SK-MEL-5 (cell line): ENCODE measurements around the gene NEK3. TPM values are rescaled to one million over a fixed set of nuclear protein-coding genes. Genes with fewer than 3 reads are reported as not detected.
"Not testable (repeated sequence)": the region's sequence is repeated elsewhere in the genome, so short reads cannot be mapped to it uniquely, and the experiment has no call there.

ENCODE experiments used
- DNase-seq: peaks from one replicate; pipeline ENCODE4 v3.0.0-alpha.2; 2016; ENCODE audit warnings: low read depth, low spot score
- in situ Hi-C: cut with HindIII; loops from 2 replicates; pipeline ENCODE4 v1.10.0; 2016; ENCODE audit warnings: low sequenced_read_pairs, high pct_unique_total_duplicates, low pct_unique_long_range_greater_than_20kb
- total RNA-seq: library from RNA; depleted of rRNA; stranded (reverse); fragments of >200 nt; shearing (Covaris generic); gene quantifications from 2 replicates; pipeline ENCODE4 v1.2.3, GENCODE V29; 2014

The NEK3 gene
- total RNA-seq, 1 experiment from 2014 or later = 7.6 TPM

- in situ Hi-C loops, DNase-seq: not testable (repeated sequence)
Observed at GRCh38 chr13:52173970-52174369, 14.6 kb upstream of the NEK3 start.

- in situ Hi-C loops = no loop called here
Observed at GRCh38 chr13:52173373-52173772, 14.0 kb upstream of the NEK3 start.

GRCh38 chr13:52171686-52172085, 12.3 kb upstream of the NEK3 start:
- in situ Hi-C loops, DNase-seq: not testable (repeated sequence)

More at GRCh38 chr13:52173373-52173772, 14.0 kb upstream of the NEK3 start:
- DNase-seq = no peak

GRCh38 chr13:52170828-52171391, 11.5 kb upstream of the NEK3 start:
- DNase-seq = peak; percentile 69
- in situ Hi-C loops = not testable (repeated sequence)

- peak; percentile 87 for DNase-seq
- in situ Hi-C loops = no loop called here
Observed at GRCh38 chr13:52169839-52170238, 10.4 kb upstream of the NEK3 start.

- DNase-seq = no peak
- in situ Hi-C loops = no loop called here
Observed at GRCh38 chr13:52165411-52165810, 6.0 kb upstream of the NEK3 start.

- no peak for DNase-seq
- in situ Hi-C loops = no loop called here
Observed at GRCh38 chr13:52164989-52165388, 5.6 kb upstream of the NEK3 start.

- DNase-seq, in situ Hi-C loops: not testable (repeated sequence)
Observed at GRCh38 chr13:52163878-52164277, 4.5 kb upstream of the NEK3 start.

GRCh38 chr13:52162279-52163101, 3.1 kb upstream of the NEK3 start:
- peak; percentile 86 for DNase-seq
- in situ Hi-C loops = no loop called here

GRCh38 chr13:52161181-52161646, 1.8 kb upstream of the NEK3 start:
- in situ Hi-C loops = no loop called here
- no peak for DNase-seq

- no peak for DNase-seq
- in situ Hi-C loops = no loop called here
Observed at GRCh38 chr13:52160506-52160905, 1.1 kb upstream of the NEK3 start.

- no peak for DNase-seq
- in situ Hi-C loops = no loop called here
Observed at GRCh38 chr13:52160053-52160452, 656 bp upstream of the NEK3 start.

- in situ Hi-C loops = no loop called here
- peak; percentile 28 for DNase-seq
Observed at GRCh38 chr13:52158629-52159158, 703 bp downstream of the NEK3 start.

GRCh38 chr13:52156724-52157261, 2.6 kb downstream of the NEK3 start:
- in situ Hi-C loops = no loop called here
- no peak for DNase-seq

- DNase-seq = no peak
- in situ Hi-C loops = no loop called here
Observed at GRCh38 chr13:52155177-52155576, 4.2 kb downstream of the NEK3 start.

- in situ Hi-C loops = no loop called here
- no peak for DNase-seq
Observed at GRCh38 chr13:52147225-52147624, 12.2 kb downstream of the NEK3 start.

GRCh38 chr13:52141299-52141698, 18.1 kb downstream of the NEK3 start:
- peak; percentile 33 for DNase-seq
- in situ Hi-C loops = no loop called here

- in situ Hi-C loops = no loop called here
Observed at GRCh38 chr13:52137489-52137888, 21.9 kb downstream of the NEK3 start.

More at GRCh38 chr13:52137489-52137888, 21.9 kb downstream of the NEK3 start:
- DNase-seq = no peak
